GM23248 (cell line): Measurements from ENCODE around the gene GPR132. TPM values are rescaled to one million over a fixed set of nuclear protein-coding genes. Genes with fewer than 3 reads are reported as not detected.

Experiments
- DNase-seq: peaks from one replicate; pipeline ENCODE4 v3.0.0-alpha.2; 2015
- H2AFZ ChIP-seq: fragments of 200-600 bp; sonication (generic); 2 replicates; pipeline ENCODE4 v1.6.1; 2016; ENCODE audit warnings: antibody characterized with exemption
- H3F3A ChIP-seq: fragments of 200-600 bp; sonication (generic); 2 replicates; pipeline ENCODE4 v1.6.1; 2016; ENCODE audit warnings: mild to moderate bottlenecking, antibody characterized with exemption, mixed run types; ENCODE audit not compliant: insufficient read depth
- H3K27ac ChIP-seq: fragments of 200-600 bp; sonication (generic); 2 replicates; pipeline ENCODE4 v1.5.1; 2016; ENCODE audit warnings: mild to moderate bottlenecking
- H3K27me3 ChIP-seq: fragments of 200-600 bp; sonication (generic); replicated peaks from 2 replicates; pipeline ENCODE4 v1.6.1; 2016; ENCODE audit warnings: mild to moderate bottlenecking; ENCODE audit not compliant: insufficient read depth
- H3K36me3 ChIP-seq: fragments of 200-600 bp; sonication (generic); 2 replicates; pipeline ENCODE4 v1.6.1; 2016; ENCODE audit warnings: low read depth, mild to moderate bottlenecking
- H3K4me1 ChIP-seq: fragments of 200-600 bp; sonication (generic); 2 replicates; pipeline ENCODE4 v1.6.1; 2016; ENCODE audit warnings: mild to moderate bottlenecking; ENCODE audit not compliant: insufficient read depth
- H3K4me2 ChIP-seq: fragments of 200-600 bp; sonication (generic); one replicate; pipeline ENCODE4 v1.6.1; 2016; ENCODE audit warnings: mild to moderate bottlenecking; ENCODE audit not compliant: unreplicated experiment
- H3K4me3 ChIP-seq: fragments of 200-600 bp; sonication (generic); 2 replicates; pipeline ENCODE4 v1.5.1; 2016; ENCODE audit warnings: mild to moderate bottlenecking
- H3K79me2 ChIP-seq: fragments of 200-600 bp; sonication (generic); 2 replicates; pipeline ENCODE4 v1.6.1; 2016; ENCODE audit warnings: mild to moderate bottlenecking; ENCODE audit not compliant: insufficient read depth
- H3K9ac ChIP-seq: fragments of 200-600 bp; sonication (generic); 2 replicates; pipeline ENCODE4 v1.6.1; 2016; ENCODE audit warnings: mild to moderate bottlenecking
- H3K9me2 ChIP-seq: fragments of 200-600 bp; sonication (generic); 2 replicates; pipeline ENCODE4 v1.6.1; 2016; ENCODE audit warnings: mixed run types, mild to moderate bottlenecking, moderate library complexity; ENCODE audit not compliant: insufficient read depth
- H3K9me3 ChIP-seq: fragments of 200-600 bp; sonication (generic); one replicate; pipeline ENCODE4 v1.6.1; 2017; ENCODE audit warnings: low read depth
- H4K20me1 ChIP-seq: fragments of 200-600 bp; sonication (generic); 2 replicates; pipeline ENCODE4 v1.6.0; 2016; ENCODE audit not compliant: insufficient read depth
- EZH2 ChIP-seq: fragments of 200-600 bp; sonication (generic); IDR thresholded peaks from 2 replicates; pipeline ENCODE4 v1.6.1; 2018; ENCODE audit warnings: antibody characterized with exemption, mild to moderate bottlenecking; ENCODE audit not compliant: insufficient read depth, poor library complexity, severe bottlenecking
- EZH2phosphoT487 ChIP-seq: fragments of 200-600 bp; sonication (generic); IDR thresholded peaks from 2 replicates; pipeline ENCODE4 v1.6.1; 2018; ENCODE audit warnings: antibody characterized with exemption, moderate library complexity, mild to moderate bottlenecking, low read depth; ENCODE audit not compliant: insufficient read depth
- WGBS, 2 experiments: methylation state at CpG; one replicate each; pipeline ENCODE4 v1.1.6; 2015 to 2017; ENCODE audit warnings: low lambda C conversion rate in 2 of 2, low coverage in 1 of 2; ENCODE audit errors: missing lambda C conversion rate in 2 of 2; 5-methylcytosine and 5-hydroxymethylcytosine counted together
- in situ Hi-C: fragments of 300-500 bp; cut with MboI; formaldehyde crosslinking; loops from 2 replicates; pipeline ENCODE4 v1.15.0; 2020
- polyA plus RNA-seq: library from polyadenylated mRNA; unstranded; fragments of >200 nt; fragmentation: Nextera tagmentation; extraction: Ambion mirVana; gene quantifications from 2 replicates; pipeline ENCODE4 v1.2.1, GENCODE V29; 2016
- total RNA-seq: library from RNA; depleted of rRNA; stranded (reverse); fragments of >200 nt; shearing (Covaris generic); gene quantifications from 2 replicates; pipeline ENCODE4 v1.2.3, GENCODE V29; 2014

The GPR132 gene
- total and polyA plus RNA-seq, 2 experiments from 2014 or later, result not detected

GRCh38 chr14:105046891-105047282 lies 18.3 kb downstream of the GPR132 start:
- Histone ChIP-seq H3K9me3 (no peaks in the 10 kb centered on the region), H3K27me3 (no peaks in the 10 kb centered on the region), H3K4me1 (no peaks in the 10 kb centered on the region), H3K4me2 (no peak overlapping the region), H3K4me3 (no peak overlapping the region), H4K20me1 (no peaks in the 10 kb centered on the region), H2AFZ (no peak overlapping the region), H3K27ac (no peak overlapping the region), H3K79me2 (no peaks in the 10 kb centered on the region), H3K9ac (no peak overlapping the region), H3F3A (no peaks in the 10 kb centered on the region), H3K9me2 (no peaks in the 10 kb centered on the region), H3K36me3 (no peaks in the 10 kb centered on the region)
- no peak for DNase-seq
- 79 to 88% methylated on average over 6 to 9 of the region's 9 CpGs for WGBS, 2 experiments
- in situ Hi-C loops, result loop anchor here (10.0 kb wide), 1 partner anchor 142 kb away; no protein-coding TSS in a partner anchor
- TF ChIP-seq EZH2 (no peak), EZH2phosphoT487 (no peak)

DNA sequence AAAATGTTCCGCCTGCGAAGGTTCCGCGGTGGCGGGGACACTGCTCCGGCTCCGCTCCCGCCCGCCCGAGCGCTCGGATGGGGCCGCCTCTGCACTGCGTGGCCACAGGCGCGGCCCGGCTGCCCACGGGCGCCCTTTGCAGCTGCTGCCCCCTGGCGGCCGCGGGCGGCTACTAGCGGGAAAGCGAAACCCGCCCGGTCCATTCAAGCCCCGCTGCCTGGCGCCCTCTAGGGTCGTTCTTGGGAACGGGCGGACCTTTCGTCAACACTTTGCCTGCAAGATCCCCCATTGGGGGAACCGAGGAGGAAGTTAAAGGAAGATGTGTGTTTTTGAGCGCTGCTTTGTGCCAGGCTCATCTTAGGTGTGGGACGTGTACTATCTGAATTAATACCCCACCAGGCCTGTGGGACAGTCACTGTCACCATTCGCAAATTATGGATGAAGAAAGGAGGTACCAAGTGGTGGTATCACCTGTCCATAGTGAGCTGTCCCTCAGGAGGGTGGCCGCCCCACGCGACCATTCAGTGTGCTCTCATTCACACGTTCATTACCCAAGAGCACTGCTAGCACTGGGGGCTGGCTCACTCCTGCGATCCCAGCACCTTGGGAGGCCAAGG lies 19.4 kb downstream of the GPR132 start:
- Histone ChIP-seq H3K4me3 (peak overlapping the region; percentile 38; the same call in 1 of the 2 replicates), H3K79me2 (no peaks in the 10 kb centered on the region), H3K36me3 (no peaks in the 10 kb centered on the region), H2AFZ (peak overlapping the region; percentile 74; the same call in 1 of the 2 replicates), H4K20me1 (no peaks in the 10 kb centered on the region), H3K27me3 (no peaks in the 10 kb centered on the region), H3K4me1 (no peaks in the 10 kb centered on the region), H3K27ac (no peak overlapping the region), H3K9me3 (no peaks in the 10 kb centered on the region), H3K9me2 (no peaks in the 10 kb centered on the region), H3K4me2 (peak overlapping the region; percentile 59), H3F3A (no peaks in the 10 kb centered on the region), H3K9ac (no peak overlapping the region)
- peak; percentile 91 for DNase-seq
- TF ChIP-seq EZH2 (no peak), EZH2phosphoT487 (no peak)
- in situ Hi-C loops, result loop anchor here (10.0 kb wide), 1 partner anchor 141 kb away; no protein-coding TSS in a partner anchor
- 1 to 2% methylated on average over 42 of the region's 42 CpGs for WGBS, 2 experiments

- Histone ChIP-seq H3K4me1 (no peaks in the 10 kb centered on the region), H3K9ac (no peak overlapping the region), H3K4me2 (no peak overlapping the region), H4K20me1 (no peaks in the 10 kb centered on the region), H3K27me3 (no peaks in the 10 kb centered on the region), H3K79me2 (no peaks in the 10 kb centered on the region), H3K9me2 (no peaks in the 10 kb centered on the region), H3K9me3 (no peaks in the 10 kb centered on the region), H3K27ac (no peak overlapping the region), H3K4me3 (no peak overlapping the region), H3K36me3 (no peaks in the 10 kb centered on the region), H2AFZ (no peak overlapping the region), H3F3A (no peaks in the 10 kb centered on the region)
- DNase-seq, result no peak
- in situ Hi-C loops, result loop anchor here (10.0 kb wide), 1 partner anchor 139 kb away; no protein-coding TSS in a partner anchor
- WGBS, 2 experiments, result 53 to 56% methylated on average over 7 of the region's 7 CpGs
- TF ChIP-seq EZH2phosphoT487 (no peak), EZH2 (no peak)
Observed at GRCh38 chr14:105043641-105044040, 21.6 kb downstream of the GPR132 start.

GRCh38 chr14:105042813-105043212 lies 22.4 kb downstream of the GPR132 start:
- Histone ChIP-seq H3K27me3 (no peaks in the 10 kb centered on the region), H3K9me3 (no peaks in the 10 kb centered on the region), H3F3A (no peaks in the 10 kb centered on the region), H3K4me1 (no peaks in the 10 kb centered on the region), H3K79me2 (no peaks in the 10 kb centered on the region), H3K4me3 (no peak overlapping the region), H3K36me3 (no peaks in the 10 kb centered on the region), H2AFZ (no peak overlapping the region), H4K20me1 (no peaks in the 10 kb centered on the region), H3K9ac (no peak overlapping the region), H3K4me2 (no peak overlapping the region), H3K9me2 (no peaks in the 10 kb centered on the region), H3K27ac (no peak overlapping the region)
- DNase-seq, result no peak
- TF ChIP-seq EZH2 (no peak), EZH2phosphoT487 (no peak)
- in situ Hi-C loops, result loop anchor here (10.0 kb wide), 1 partner anchor 138 kb away; no protein-coding TSS in a partner anchor
- WGBS, 2 experiments, result 88 to 93% methylated on average over 17 of the region's 17 CpGs
